Stimulated activated CD4-positive, alpha-beta T cell treated with anti-CD3 and anti-CD28 coated beads, TNF-alpha, amount 100 ng/mL, for 48 hours (primary cell): ENCODE results near the gene PRDM1.

Experiments
- DNase-seq, 3 donors: peaks; one replicate each; pipeline ENCODE4 v3.0.0-alpha.2; 2020; ENCODE audit warnings: low read depth in 3 of 3

PRDM1 gene

GRCh38 chr6:106116125-106116832 is 30.1 kb downstream of the PRDM1 start:
- no peak for DNase-seq

DNA sequence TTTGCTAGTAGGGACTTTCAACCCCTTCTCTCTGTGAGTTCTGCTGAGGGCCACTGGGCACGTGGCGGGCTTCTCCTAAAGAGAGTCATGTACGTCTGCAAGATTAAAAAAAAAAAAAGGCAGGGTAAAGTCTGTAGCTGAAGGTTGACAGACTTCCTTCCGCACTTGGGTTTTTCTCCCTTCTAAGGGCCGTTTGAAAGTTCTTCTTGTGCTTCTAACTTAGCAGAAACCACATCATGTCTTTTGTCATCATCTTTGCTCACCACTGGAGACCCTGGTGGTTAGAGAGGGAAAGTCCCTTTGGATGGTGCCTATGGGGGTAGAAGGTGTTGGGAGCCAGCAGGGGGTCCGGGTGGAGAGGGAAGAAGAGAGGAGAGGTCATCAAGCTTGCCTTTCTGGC is 31.4 kb downstream of the PRDM1 start:
- peak in 1 of 3 donors; percentile 29 for DNase-seq

DNA sequence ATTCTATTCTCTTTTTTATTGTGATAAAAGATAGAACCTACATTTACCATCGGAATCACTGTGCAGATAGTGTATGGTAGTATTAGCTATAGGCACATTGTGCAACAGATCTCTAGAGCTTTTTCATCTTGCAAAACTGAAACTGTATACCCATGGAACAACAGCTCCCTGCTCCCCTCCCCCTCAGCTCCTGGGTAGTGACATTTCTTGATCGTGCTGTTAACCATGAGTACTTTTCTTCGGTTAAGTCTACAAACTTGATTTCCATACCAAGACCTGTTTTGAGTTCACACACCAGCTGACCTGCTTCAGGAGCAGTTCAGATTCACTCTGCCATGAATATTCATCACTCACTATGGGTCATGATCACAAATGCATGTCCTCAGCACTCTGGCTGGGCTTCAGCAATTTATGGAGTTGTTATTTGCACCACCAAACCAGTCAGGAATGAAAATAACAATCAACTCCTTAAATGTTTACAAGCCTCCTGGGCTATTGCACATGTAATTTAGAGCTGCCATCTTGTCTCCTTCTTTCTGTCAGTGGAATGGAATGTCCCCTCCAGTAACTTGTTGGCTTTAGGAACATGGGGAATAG is 32.8 kb downstream of the PRDM1 start:
- no peak for DNase-seq

- DNase-seq, result no peak
Observed at GRCh38 chr6:106119546-106119945, 33.4 kb downstream of the PRDM1 start.

GRCh38 chr6:106120006-106120405 is 33.9 kb downstream of the PRDM1 start:
- no peak for DNase-seq

- no peak for DNase-seq
Observed at GRCh38 chr6:106120406-106120805, 34.3 kb downstream of the PRDM1 start.

DNA sequence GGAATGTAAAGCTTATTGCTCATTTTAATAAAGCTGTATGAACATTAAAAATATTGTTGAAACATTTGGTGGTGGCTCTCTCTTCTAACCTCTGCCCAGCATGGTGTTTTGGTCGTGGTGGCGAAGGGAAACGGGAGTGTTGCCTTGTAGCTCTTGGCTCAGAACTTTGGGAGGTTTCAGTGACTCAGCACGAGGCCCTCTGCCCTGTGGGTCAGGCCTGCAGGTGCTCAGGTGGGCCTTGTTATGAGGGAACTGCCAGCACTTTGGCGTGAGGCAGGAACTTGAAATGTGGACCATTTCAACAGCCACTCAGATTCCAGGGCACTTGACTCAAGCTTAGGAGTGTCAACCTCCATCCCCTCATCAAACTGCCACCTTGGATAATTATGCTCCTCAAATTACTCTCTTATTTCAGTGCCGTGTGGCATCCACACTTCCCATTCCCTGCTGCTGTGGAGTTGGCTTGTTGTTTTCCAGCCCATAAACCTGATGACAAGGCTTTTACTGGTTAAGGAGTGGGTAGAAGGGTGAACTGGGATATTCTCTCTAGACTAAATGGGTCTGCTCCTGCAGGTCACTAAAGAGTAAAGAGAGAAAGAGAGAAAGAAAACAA is 36.3 kb downstream of the PRDM1 start:
- DNase-seq, result no peak

GRCh38 chr6:106122938-106123656 is 37.0 kb downstream of the PRDM1 start:
- no peak for DNase-seq

GRCh38 chr6:106124015-106124414 is 37.9 kb downstream of the PRDM1 start:
- no peak for DNase-seq

DNA sequence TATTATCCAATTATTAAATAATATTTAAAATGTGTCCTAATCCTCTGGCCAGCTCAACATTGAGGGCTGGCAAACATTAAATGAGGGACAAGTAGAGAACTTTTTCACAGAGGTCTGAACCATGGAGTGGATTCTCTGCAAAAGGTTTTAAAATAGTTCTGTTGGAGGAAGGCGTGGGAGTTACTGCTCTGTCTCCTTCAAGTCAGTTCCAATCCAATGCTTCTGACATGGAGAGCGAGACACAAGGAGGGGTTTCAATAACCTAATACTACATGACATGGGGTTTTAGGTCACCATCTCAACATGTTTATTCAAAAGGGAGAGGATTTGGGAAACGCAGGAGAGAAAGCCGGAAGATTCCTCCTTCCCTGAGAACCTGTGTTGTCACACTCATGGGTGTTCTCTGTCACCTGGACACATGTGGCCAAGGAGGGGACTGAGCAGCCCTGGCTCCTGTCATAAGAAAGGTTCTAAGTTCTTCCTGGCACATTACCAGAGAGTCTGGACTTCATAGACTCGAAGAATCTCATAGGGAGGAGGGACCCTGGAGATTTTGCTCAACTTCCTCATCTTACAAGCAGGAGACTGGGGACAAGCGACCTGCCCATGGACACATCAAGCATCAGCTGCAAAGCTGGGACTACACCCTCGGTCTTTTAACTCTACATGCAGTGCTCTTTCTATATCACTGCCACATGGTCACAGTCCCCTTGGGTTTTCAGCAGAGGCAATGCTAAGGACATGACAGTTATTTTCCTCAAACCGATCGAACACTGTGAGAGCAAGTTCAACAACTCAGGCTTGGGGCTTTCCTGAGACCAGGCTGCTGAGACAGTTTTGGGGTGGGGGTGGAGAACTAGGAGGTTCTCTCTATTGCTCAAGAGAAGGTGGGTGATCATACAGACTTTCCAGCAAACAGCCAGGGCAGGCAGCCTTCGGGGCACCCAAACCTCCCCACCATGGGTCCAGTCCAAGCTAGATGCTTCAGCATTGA is 38.6 kb downstream of the PRDM1 start:
- DNase-seq, result no peak

- peak in 2 of 3 donors; percentile 27 to 28 for DNase-seq
Observed at GRCh38 chr6:106125925-106126435, 39.8 kb downstream of the PRDM1 start.

GRCh38 chr6:106126482-106126881 is 40.3 kb downstream of the PRDM1 start:
- DNase-seq, result no peak

- no peak for DNase-seq
Observed at GRCh38 chr6:106128981-106129781, 43.0 kb downstream of the PRDM1 start.

DNA sequence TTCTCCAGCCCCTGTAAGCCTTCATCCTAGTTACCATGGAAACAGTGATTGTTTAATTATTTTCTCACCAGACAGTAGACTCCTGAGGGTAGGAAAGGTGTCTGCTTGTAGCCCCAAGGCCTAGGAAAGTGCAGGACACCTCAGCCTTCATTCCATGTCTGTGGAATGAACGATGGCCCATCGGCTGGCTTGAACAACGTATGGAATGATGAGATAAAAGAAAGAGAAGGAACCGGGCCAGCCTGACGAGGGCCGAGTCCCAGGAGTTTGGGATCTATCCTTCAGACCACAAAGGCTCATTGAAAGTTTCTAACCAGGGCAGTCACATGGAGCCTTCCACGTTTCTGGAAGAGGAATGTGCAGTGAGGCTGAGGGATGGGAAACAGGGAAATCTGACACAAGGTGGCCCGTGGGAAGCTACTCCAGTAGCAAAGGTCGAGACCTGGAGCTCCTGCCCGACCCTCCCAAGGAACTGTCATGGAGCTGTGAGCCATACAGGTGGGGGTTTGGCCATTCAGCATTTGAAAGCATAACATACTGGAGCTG is 46.1 kb downstream of the PRDM1 start:
- DNase-seq, result no peak

DNA sequence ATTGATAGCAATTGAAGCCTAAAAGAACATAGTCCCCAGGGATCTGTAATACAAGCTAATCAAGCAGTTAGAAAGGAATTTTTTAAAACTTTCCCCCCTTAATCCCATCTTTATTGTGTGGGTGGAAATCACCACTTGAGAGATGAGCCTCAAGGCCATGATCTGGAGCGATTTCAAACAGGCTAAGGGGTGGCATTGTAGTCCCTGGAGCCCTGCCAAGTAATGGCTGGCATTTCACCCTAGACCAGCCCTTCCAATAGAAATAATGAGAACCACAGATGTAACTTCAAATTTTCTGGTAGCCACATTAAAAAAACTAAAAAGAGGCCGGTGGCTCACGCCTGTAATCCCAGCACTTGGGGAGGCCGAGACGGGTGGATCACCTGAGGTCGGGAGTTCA is 46.9 kb downstream of the PRDM1 start:
- no peak for DNase-seq

DNA sequence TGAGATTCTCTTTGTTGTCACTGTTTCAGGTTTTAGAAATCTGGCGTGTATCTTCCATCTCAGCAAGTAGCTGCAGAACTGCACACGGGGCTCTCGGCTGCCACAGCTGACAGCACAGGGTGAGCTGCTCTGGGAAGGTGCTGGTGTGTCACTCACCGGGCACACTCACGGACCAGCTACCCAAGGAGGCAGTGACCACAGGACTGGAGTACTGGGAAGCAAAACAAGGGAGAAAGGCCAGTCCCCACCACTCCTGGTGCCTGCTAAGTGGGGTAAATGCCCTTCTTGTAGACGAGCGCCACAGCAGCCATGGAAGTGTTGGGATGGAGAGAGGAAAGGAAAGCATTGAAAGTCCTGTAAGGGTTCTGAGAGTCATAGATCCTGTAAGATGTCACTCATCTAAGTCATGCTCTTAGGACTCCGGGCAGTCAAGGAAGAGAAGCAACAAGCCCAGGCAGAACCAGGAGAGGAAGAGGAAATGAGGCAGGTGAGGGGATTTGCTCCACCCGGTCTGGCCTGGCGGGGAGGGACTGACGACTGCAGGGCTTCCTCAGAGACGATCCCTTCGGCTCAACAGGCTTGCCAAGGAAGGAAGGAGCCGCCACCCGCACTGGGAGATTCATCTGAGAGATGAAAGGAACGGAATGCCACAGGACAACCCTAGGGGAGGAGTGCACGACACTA is 48.1 kb downstream of the PRDM1 start:
- DNase-seq, result no peak

DNA sequence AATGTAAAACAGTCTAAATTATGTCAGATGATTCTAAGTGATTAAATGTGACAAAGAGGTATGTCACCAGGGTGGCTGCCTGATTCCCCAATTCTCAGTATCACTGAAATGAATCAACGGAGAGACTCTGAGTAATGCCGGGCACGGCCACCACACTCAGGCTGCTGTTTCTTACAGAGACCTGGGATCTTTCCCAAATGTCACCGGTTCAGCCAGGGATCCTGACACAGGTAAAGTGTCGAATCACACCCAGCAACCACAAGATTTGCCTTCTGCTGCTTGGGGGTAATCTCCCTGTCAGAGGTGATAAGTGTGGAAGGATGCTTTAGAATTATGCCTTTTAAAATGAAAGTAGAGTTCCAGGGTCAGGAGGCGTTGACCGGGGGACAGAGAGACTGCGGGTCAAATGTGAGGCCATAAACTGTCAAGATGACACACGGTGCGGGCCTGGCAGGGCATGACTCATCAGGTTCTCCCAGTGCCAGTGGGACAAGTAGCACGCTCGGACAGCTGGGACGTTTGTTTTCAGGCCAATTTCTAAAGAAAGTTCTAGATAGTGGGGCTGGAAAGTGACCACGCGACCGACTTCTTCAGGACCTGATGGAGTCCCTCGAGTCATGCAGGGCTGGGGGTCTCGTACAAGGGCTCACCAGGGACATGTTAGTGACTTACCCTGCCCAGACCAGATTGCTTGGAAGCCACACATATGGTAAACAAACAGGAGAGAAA is 48.9 kb downstream of the PRDM1 start:
- peak in 1 of 3 donors; percentile 24 for DNase-seq

DNA sequence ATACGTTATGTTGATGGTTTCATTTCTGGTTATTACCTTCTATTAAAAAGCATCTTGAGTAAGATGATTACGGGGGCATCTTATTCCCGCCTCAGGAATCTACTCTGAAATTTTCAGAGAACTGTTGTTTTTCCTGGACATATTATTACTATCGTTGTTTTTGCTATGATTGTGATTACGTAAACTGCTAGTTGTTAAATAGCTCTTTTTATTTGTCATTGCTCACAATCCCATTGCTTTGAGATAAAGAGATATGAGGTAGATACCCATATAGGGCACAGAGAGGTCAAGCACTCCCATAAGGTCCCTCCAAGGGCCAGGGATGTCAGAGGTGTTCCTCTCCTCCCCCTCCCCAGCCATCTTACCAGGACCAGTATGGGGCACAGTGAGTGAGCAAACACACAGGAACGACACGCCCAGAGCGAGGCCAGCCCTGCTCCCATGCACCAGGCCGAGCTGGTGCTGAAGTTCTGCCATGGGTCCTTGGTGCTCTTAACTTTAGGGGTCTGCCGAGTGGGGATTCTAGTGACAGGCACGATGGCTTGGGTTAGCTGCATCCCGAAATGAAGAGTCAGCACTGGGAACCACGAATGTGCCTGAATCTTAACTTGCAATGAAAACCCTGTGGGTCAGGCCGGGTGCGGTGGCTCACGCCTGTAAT is 49.9 kb downstream of the PRDM1 start:
- DNase-seq, result no peak
